Measurements from ENCODE around the gene C4orf50.

- TF ChIP-seq EZH2phosphoT487 (IDR thresholded peaks at IDR 0.05; ENCODE audit: unreplicated experiment), result no peak
- TF ChIP-seq CTCF (conservative IDR thresholded peaks at IDR 0.05; ENCODE audit: low read depth in 2 of 2), result no peak
- no peak for TF ChIP-seq JUNB (IDR thresholded peaks at IDR 0.05; ENCODE audit: unreplicated experiment)
- TF ChIP-seq EZH2 (IDR thresholded peaks at IDR 0.05; ENCODE audit: low read depth, unreplicated experiment), result no peak
- TF ChIP-seq REST (IDR thresholded peaks at IDR 0.05; ENCODE audit: unreplicated experiment), result no peak
- no peak for TF ChIP-seq CREB1 (CRISPR knock-in tag; IDR thresholded peaks at IDR 0.05; ENCODE audit: low read depth)
- no peak for TF ChIP-seq POLR2AphosphoS5 (IDR thresholded peaks at IDR 0.05; ENCODE audit: low read depth)
- TF ChIP-seq STAT1 (IDR thresholded peaks at IDR 0.05; ENCODE audit: unreplicated experiment), result no peak
- TF ChIP-seq NANOG (IDR thresholded peaks at IDR 0.05; ENCODE audit: borderline replicate concordance), result no peak
- TF ChIP-seq ZNF331 (CRISPR knock-in tag; IDR thresholded peaks at IDR 0.05; ENCODE audit: low read depth), result no peak
- no peak for TF ChIP-seq ETS1 (IDR thresholded peaks at IDR 0.05)
These were observed 28.7 kb downstream of the C4orf50 start for GRCh38 chr4:5989236-5990225.

All from GM23338 (cell line).